ENCODE results near the gene UBE3C.
"Not testable (repeated sequence)": the region's sequence is repeated elsewhere in the genome, so short reads cannot be mapped to it uniquely, and the experiment has no call there.

DNA sequence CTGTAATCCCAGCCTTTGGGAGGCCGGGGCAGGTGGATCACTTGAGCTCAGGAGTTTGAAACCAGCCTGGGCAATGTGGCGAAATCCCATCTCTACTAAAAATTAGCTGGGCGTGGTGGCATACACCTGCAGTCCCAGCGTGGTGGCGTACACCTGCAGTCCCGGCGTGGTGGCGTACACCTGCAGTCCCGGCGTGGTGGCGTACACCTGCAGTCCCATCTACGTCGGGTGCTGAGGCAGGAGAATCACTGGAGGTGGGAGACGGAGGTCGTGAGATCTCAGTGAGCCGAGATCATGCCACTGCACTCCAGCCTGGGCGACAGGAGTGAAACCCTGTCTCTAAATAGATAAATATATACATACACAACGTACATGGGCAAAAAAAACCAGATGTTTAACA lies 116.1 kb downstream of the UBE3C start:
- TF ChIP-seq, protein P1, sequence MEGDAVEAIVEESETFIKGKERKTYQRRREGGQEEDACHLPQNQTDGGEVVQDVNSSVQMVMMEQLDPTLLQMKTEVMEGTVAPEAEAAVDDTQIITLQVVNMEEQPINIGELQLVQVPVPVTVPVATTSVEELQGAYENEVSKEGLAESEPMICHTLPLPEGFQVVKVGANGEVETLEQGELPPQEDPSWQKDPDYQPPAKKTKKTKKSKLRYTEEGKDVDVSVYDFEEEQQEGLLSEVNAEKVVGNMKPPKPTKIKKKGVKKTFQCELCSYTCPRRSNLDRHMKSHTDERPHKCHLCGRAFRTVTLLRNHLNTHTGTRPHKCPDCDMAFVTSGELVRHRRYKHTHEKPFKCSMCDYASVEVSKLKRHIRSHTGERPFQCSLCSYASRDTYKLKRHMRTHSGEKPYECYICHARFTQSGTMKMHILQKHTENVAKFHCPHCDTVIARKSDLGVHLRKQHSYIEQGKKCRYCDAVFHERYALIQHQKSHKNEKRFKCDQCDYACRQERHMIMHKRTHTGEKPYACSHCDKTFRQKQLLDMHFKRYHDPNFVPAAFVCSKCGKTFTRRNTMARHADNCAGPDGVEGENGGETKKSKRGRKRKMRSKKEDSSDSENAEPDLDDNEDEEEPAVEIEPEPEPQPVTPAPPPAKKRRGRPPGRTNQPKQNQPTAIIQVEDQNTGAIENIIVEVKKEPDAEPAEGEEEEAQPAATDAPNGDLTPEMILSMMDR (IDR thresholded peaks at IDR 0.05) = not testable (repeated sequence)
- TF ChIP-seq POLR2A (IDR thresholded peaks at IDR 0.05); POLR2AphosphoS5 (IDR thresholded peaks at IDR 0.05; ENCODE audit: insufficient read depth in 1 of 2, low read depth in 1 of 2): not testable (repeated sequence)

All from vagina (tissue), 2 donors.